Muscle layer of duodenum (tissue), 2 donors: ENCODE results near the gene PTPRR.
A peak's percentile ranks its signal among the peaks of the same experiment; 100 is the strongest.

Source experiments
- H3K27ac ChIP-seq: one replicate; pipeline ENCODE4 v1.7.0; 2013; ENCODE audit warnings: mild to moderate bottlenecking, low read length
- H3K27me3 ChIP-seq: one replicate; pipeline ENCODE4 v1.7.0; 2013; ENCODE audit warnings: low read depth, mild to moderate bottlenecking, control low read depth, low read length
- H3K36me3 ChIP-seq, 2 donors: one replicate each; pipeline ENCODE4 v1.7.0; 2013; ENCODE audit warnings: low read length in 2 of 2, control low read depth in 1 of 2, mild to moderate bottlenecking in 1 of 2; ENCODE audit not compliant: insufficient read depth in 2 of 2, control insufficient read depth in 1 of 2
- H3K4me1 ChIP-seq, 2 donors: one replicate each; pipeline ENCODE4 v1.7.0; 2013; ENCODE audit warnings: low read length in 2 of 2, mild to moderate bottlenecking in 2 of 2, control low read depth in 1 of 2, moderate library complexity in 1 of 2; ENCODE audit not compliant: insufficient read depth in 2 of 2, control insufficient read depth in 1 of 2
- H3K4me3 ChIP-seq, 2 donors: one replicate each; pipeline ENCODE4 v1.7.0; 2013; ENCODE audit warnings: low read length in 2 of 2, low read depth in 1 of 2, mild to moderate bottlenecking in 1 of 2
- H3K9me3 ChIP-seq, 2 donors: one replicate each; pipeline ENCODE4 v1.7.0; 2013; ENCODE audit warnings: low read length in 2 of 2, control low read depth in 1 of 2, mild to moderate bottlenecking in 1 of 2; ENCODE audit not compliant: control insufficient read depth in 1 of 2
- donor health status: healthy.

The PTPRR gene

GRCh38 chr12:70659077-70659606 lies 261.4 kb downstream of the PTPRR start:
- H3K9me3 ChIP-seq: no peaks in the 10 kb centered on the region
- H3K4me1 ChIP-seq: no peaks in the 10 kb centered on the region
- no peaks in the 10 kb centered on the region for H3K27me3 ChIP-seq
- no peak overlapping the region for H3K4me3 ChIP-seq
- H3K36me3 ChIP-seq: no peaks in the 10 kb centered on the region
- H3K27ac ChIP-seq: no peak overlapping the region

GRCh38 chr12:70657616-70658286 lies 262.8 kb downstream of the PTPRR start:
- Histone ChIP-seq H3K4me3 (no peak overlapping the region), H3K36me3 (no peaks in the 10 kb centered on the region), H3K9me3 (no peaks in the 10 kb centered on the region), H3K27me3 (no peaks in the 10 kb centered on the region), H3K27ac (no peak overlapping the region), H3K4me1 (no peaks in the 10 kb centered on the region)

- H3K9me3 ChIP-seq: no peaks in the 10 kb centered on the region
- H3K4me3 ChIP-seq: no peak overlapping the region
- no peaks in the 10 kb centered on the region for H3K27me3 ChIP-seq
- H3K27ac ChIP-seq: no peak overlapping the region
- no peaks in the 10 kb centered on the region for H3K36me3 ChIP-seq
- H3K4me1 ChIP-seq: peaks cover 0 to 5% of the 10 kb centered on the region in 2 donors
Measured at GRCh38 chr12:70652451-70652850, 268.1 kb downstream of the PTPRR start.

- Histone ChIP-seq H3K27ac (no peak overlapping the region), H3K9me3 (no peaks in the 10 kb centered on the region), H3K4me1 (peaks cover 5% of the 10 kb centered on the region in 2 donors)
Measured at GRCh38 chr12:70648831-70649230, 271.7 kb downstream of the PTPRR start.

GRCh38 chr12:70648191-70648590 lies 272.3 kb downstream of the PTPRR start:
- H3K4me1 ChIP-seq: peaks cover 5% of the 10 kb centered on the region in 2 donors
- H3K9me3 ChIP-seq: no peaks in the 10 kb centered on the region
- H3K27ac ChIP-seq: no peak overlapping the region
- H3K36me3 ChIP-seq: no peaks in the 10 kb centered on the region
- H3K27me3 ChIP-seq: no peaks in the 10 kb centered on the region
- no peak overlapping the region for H3K4me3 ChIP-seq

More at GRCh38 chr12:70648831-70649230, 271.7 kb downstream of the PTPRR start:
- H3K4me3 ChIP-seq: no peak overlapping the region
- H3K27me3 ChIP-seq: no peaks in the 10 kb centered on the region
- no peaks in the 10 kb centered on the region for H3K36me3 ChIP-seq

GRCh38 chr12:70646850-70647249 lies 273.7 kb downstream of the PTPRR start:
- Histone ChIP-seq H3K4me1 (peaks cover 5% of the 10 kb centered on the region in 2 donors), H3K4me3 (no peak overlapping the region), H3K27me3 (no peaks in the 10 kb centered on the region), H3K36me3 (no peaks in the 10 kb centered on the region), H3K9me3 (no peaks in the 10 kb centered on the region), H3K27ac (no peak overlapping the region)

GRCh38 chr12:70645494-70646317 lies 274.8 kb downstream of the PTPRR start:
- Histone ChIP-seq H3K9me3 (no peaks in the 10 kb centered on the region), H3K27me3 (no peaks in the 10 kb centered on the region), H3K4me3 (peak overlapping the region in 1 of 2 donors; percentile 10), H3K27ac (no peak overlapping the region), H3K4me1 (peaks cover 5% of the 10 kb centered on the region in 2 donors), H3K36me3 (no peaks in the 10 kb centered on the region)

- no peak overlapping the region for H3K4me3 ChIP-seq
- no peak overlapping the region for H3K27ac ChIP-seq
- no peaks in the 10 kb centered on the region for H3K27me3 ChIP-seq
- no peaks in the 10 kb centered on the region for H3K36me3 ChIP-seq
- H3K4me1 ChIP-seq: peaks cover 5% of the 10 kb centered on the region in 2 donors
- no peaks in the 10 kb centered on the region for H3K9me3 ChIP-seq
Measured at GRCh38 chr12:70644861-70645260, 275.7 kb downstream of the PTPRR start.

- Histone ChIP-seq H3K9me3 (no peaks in the 10 kb centered on the region), H3K36me3 (no peaks in the 10 kb centered on the region), H3K27me3 (no peaks in the 10 kb centered on the region), H3K4me3 (no peak overlapping the region), H3K4me1 (peaks cover 5% of the 10 kb centered on the region in 2 donors), H3K27ac (no peak overlapping the region)
Measured at GRCh38 chr12:70643939-70644338, 276.6 kb downstream of the PTPRR start.

- H3K27me3 ChIP-seq: no peaks in the 10 kb centered on the region
- no peak overlapping the region for H3K27ac ChIP-seq
- H3K4me3 ChIP-seq: no peak overlapping the region
- no peaks in the 10 kb centered on the region for H3K9me3 ChIP-seq
- H3K36me3 ChIP-seq: no peaks in the 10 kb centered on the region
- H3K4me1 ChIP-seq: peaks cover 0 to 5% of the 10 kb centered on the region in 2 donors
Measured at GRCh38 chr12:70641691-70642090, 278.8 kb downstream of the PTPRR start.

- H3K4me3 ChIP-seq: no peak overlapping the region
Measured at GRCh38 chr12:70640901-70641300, 279.6 kb downstream of the PTPRR start.

More at GRCh38 chr12:70640901-70641300, 279.6 kb downstream of the PTPRR start:
- H3K9me3 ChIP-seq: no peaks in the 10 kb centered on the region
- H3K36me3 ChIP-seq: no peaks in the 10 kb centered on the region
- peaks cover 0 to under 1% of the 10 kb centered on the region in 2 donors for H3K4me1 ChIP-seq
- no peaks in the 10 kb centered on the region for H3K27me3 ChIP-seq
- H3K27ac ChIP-seq: no peak overlapping the region
